22Rv1 (cell line): Measurements from ENCODE around the gene CYB561D2.

Experiments used
- H3K27ac ChIP-seq: fragments of 450-650 bp; 2 replicates; pipeline ENCODE4 v1.5.1; 2017
- CTCF ChIP-seq: fragments of 450-650 bp; IDR thresholded peaks from 2 replicates; pipeline ENCODE4 v1.5.1; 2017; ENCODE audit warnings: mild to moderate bottlenecking
- ZFX ChIP-seq: fragments of 450-650 bp; IDR thresholded peaks from 2 replicates; pipeline ENCODE4 v1.6.1; 2017; ENCODE audit warnings: antibody characterized with exemption, borderline replicate concordance

The CYB561D2 gene

DNA sequence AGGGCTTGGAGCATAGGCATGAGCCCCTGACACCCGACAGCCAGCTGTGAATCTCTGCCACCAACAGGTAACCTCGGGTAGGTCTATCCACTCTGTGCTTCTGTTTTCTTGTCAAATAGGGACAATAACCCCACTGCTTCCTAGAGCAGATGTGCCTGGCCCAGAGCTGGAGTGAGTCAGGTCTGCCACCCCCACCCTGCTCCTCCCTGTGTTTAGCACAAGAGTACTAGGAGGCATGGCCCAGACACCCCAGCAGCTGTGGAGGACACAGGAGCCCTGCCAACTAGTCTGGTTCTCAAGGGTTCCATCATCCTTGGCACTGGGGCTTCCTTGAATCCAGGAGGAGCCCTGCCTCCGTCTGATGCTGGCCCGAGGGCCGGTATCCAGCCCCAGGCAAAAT, 42.4 kb downstream of the CYB561D2 start:
- H3K27ac ChIP-seq = no peak overlapping the region
- TF ChIP-seq CTCF = no peak

DNA sequence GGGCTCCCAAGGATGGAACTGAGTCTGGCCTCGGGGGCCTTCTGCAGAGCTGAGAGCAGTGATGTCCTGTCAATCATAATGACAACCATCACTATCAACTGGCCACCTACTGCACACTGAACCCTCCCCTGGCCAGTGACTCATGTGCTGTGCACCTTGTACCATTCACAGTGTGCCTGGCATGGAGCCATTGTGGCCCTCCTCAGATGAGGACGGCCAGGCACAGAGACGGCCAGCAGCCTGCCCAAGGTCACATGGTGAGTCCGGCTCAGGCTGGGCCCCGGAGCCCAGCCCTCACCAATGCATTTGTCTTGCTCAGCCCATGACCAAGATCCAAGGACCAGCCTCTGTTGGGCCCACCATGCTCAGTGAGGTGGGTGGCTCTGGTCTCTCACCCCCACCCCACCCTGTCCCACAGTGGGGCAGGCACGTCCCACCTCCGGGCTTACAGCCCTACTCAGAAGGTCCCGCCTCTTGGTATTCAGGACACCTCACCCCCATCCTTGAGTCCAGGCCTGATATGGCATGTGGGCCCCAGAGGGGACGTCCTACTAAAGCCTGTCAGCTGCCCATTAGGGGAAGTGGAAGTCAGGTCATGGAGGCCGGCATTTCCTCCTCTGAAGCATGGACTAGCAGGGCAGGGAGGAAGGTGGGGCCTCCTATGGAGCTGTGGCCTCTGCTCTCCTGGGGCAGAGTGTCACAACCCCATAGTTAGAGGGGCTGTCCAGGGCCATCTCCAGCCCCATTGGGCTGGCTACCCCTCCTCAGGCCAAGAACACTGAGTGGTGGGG, 44.6 kb downstream of the CYB561D2 start:
- TF ChIP-seq CTCF = no peak
- no peak for TF ChIP-seq ZFX
- no peak overlapping the region for H3K27ac ChIP-seq

- H3K27ac ChIP-seq = no peak overlapping the region
- TF ChIP-seq ZFX = no peak
- TF ChIP-seq CTCF = no peak
These were observed 45.8 kb downstream of the CYB561D2 start for GRCh38 chr3:50396502-50396901.

DNA sequence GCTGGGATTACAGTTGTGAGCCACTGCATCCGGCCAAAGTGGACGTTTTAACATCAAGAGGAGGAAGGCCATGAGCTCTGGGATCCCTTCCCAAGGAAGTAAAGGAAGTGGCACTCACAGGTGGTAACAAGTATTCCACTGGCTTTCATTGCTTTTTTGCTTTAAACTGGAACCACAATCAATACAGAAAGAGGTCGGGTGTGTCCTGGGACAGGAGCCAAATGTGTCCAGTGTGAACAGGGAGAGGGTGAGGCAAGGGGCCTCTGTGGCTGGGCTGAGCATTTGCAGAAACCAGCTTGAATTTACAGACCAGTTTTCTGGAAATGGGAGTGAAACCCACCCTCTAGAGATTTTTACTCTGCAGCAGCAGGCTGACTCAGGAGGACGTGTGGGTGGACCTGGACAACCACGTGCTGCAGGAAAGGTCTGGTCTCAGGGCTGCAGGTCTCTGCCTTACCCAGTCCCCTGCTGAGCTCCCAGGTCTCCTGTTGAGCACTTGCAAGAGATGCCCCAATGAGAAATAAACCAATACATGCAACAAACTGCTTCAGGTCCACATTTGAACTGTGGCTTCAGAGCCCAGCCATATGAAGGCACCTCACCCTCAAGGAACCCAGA, 51.4 kb downstream of the CYB561D2 start:
- TF ChIP-seq CTCF (no peak), ZFX (no peak)
- no peak overlapping the region for H3K27ac ChIP-seq
